HepG2 (cell line): ENCODE results near the gene CCDC170. TPM values are rescaled to one million over a fixed set of nuclear protein-coding genes. Genes with fewer than 3 reads are reported as not detected.

Source experiments
- AHR ChIP-seq: IDR thresholded peaks from 2 replicates; pipeline ENCODE4 v1.6.1; 2018; ENCODE audit warnings: missing genetic modification reagents, missing compliant biosample characterization
- DNMT1 ChIP-seq: sonication (generic); formaldehyde crosslinking; IDR thresholded peaks from 2 replicates; pipeline ENCODE4 v1.5.1; 2020; ENCODE audit warnings: mild to moderate bottlenecking, missing genetic modification reagents
- E2F1 ChIP-seq: sonication (generic); formaldehyde crosslinking; IDR thresholded peaks from 2 replicates; pipeline ENCODE4 v1.5.0; 2020; ENCODE audit warnings: missing genetic modification reagents
- ELF3 ChIP-seq: IDR thresholded peaks from 2 replicates; pipeline ENCODE4 v1.6.1; 2016; ENCODE audit warnings: missing genetic modification reagents, missing compliant biosample characterization
- HNF1B ChIP-seq: sonication (generic); formaldehyde crosslinking; IDR thresholded peaks from 2 replicates; pipeline ENCODE4 v1.5.1; 2020; ENCODE audit warnings: mild to moderate bottlenecking, moderate library complexity, missing genetic modification reagents
- MIER2 ChIP-seq: IDR thresholded peaks from 2 replicates; pipeline ENCODE4 v1.6.1; 2016; ENCODE audit warnings: missing biosample characterization, missing genetic modification reagents
- NFRKB ChIP-seq: fragments of 450-650 bp; IDR thresholded peaks from 2 replicates; pipeline ENCODE4 v1.6.1; 2017
- RBM22 ChIP-seq: fragments of 200-400 bp; formaldehyde crosslinking; optimal IDR thresholded peaks from 2 replicates; pipeline ENCODE3; 2017; ENCODE audit warnings: mild to moderate bottlenecking, low read length, moderate library complexity
- SMARCC2 ChIP-seq: fragments of 450-650 bp; IDR thresholded peaks from 2 replicates; pipeline ENCODE4 v1.6.1; 2017; ENCODE audit warnings: antibody characterized with exemption, mild to moderate bottlenecking
- SMYD3 ChIP-seq: sonication (generic); formaldehyde crosslinking; IDR thresholded peaks from 2 replicates; pipeline ENCODE4 v1.8.1; 2023; ENCODE audit warnings: mild to moderate bottlenecking, missing genetic modification reagents
- SRY ChIP-seq: sonication (generic); formaldehyde crosslinking; IDR thresholded peaks from 2 replicates; pipeline ENCODE4 v1.8.0; 2022; ENCODE audit warnings: mild to moderate bottlenecking, missing genetic modification reagents
- THAP11 ChIP-seq: IDR thresholded peaks from 2 replicates; pipeline ENCODE4 v1.6.1; 2016; ENCODE audit warnings: missing biosample characterization, missing genetic modification reagents
- ZNF235 ChIP-seq: sonication (generic); formaldehyde crosslinking; IDR thresholded peaks from 2 replicates; pipeline ENCODE4 v1.8.1; 2023; ENCODE audit warnings: mild to moderate bottlenecking, missing genetic modification reagents, borderline replicate concordance
- ZNF484 ChIP-seq: sonication (generic); formaldehyde crosslinking; IDR thresholded peaks from 2 replicates; pipeline ENCODE4 v1.5.1; 2020; ENCODE audit warnings: mild to moderate bottlenecking, low read depth, missing genetic modification reagents, borderline replicate concordance
- ZNF501 ChIP-seq: sonication (generic); formaldehyde crosslinking; IDR thresholded peaks from 2 replicates; pipeline ENCODE4 v1.5.1; 2020; ENCODE audit warnings: mild to moderate bottlenecking, moderate library complexity, missing genetic modification reagents
- ZNF615 ChIP-seq: sonication (generic); formaldehyde crosslinking; IDR thresholded peaks from 2 replicates; pipeline ENCODE4 v1.5.0; 2020; ENCODE audit warnings: mild to moderate bottlenecking, missing genetic modification reagents, borderline replicate concordance
- ZNF660 ChIP-seq: sonication (generic); formaldehyde crosslinking; IDR thresholded peaks from 2 replicates; pipeline ENCODE4 v1.5.1; 2020; ENCODE audit warnings: mild to moderate bottlenecking, low read depth, missing genetic modification reagents, borderline replicate concordance
- ZNF746 ChIP-seq: sonication (generic); formaldehyde crosslinking; IDR thresholded peaks from 2 replicates; pipeline ENCODE4 v1.8.0; 2022; ENCODE audit warnings: mild to moderate bottlenecking, missing genetic modification reagents
- ZNF83 ChIP-seq: sonication (generic); formaldehyde crosslinking; IDR thresholded peaks from 2 replicates; pipeline ENCODE4 v1.4.0; 2020; ENCODE audit warnings: missing genetic modification reagents, mild to moderate bottlenecking, borderline replicate concordance
- polyA plus RNA-seq, 8 experiments: library from polyadenylated mRNA; depleted of rRNA in 3 of 8; stranded (reverse) in 7 of 8; unstranded in 1 of 8; fragments of >200 nt; fragmentation: Illumina TruSeq in 4 of 8; extraction: Trizol in 4 of 8; gene quantifications; 2 replicates each; pipeline versions ENCODE4 v1.2.1 to v1.2.3, GENCODE V29; 2011 to 2016; ENCODE audit warnings: low read depth in 4 of 8, missing spikeins in 1 of 8, mixed read lengths in 1 of 8; ENCODE audit not compliant: insufficient read depth in 1 of 8
- total RNA-seq, 5 experiments: library from RNA; depleted of rRNA; stranded (reverse); fragments of >200 nt; fragmentation: Illumina TruSeq; extraction: Trizol; gene quantifications; 2 replicates each; pipeline ENCODE4 v1.2.3, GENCODE V29; 2016; ENCODE audit warnings: low read depth in 1 of 5
- TF ChIP-seq, protein P1 (sequence below): sonication (generic); formaldehyde crosslinking; IDR thresholded peaks from 2 replicates; pipeline ENCODE4 v1.4.0; 2020; ENCODE audit warnings: missing genetic modification reagents
- TF ChIP-seq, protein P2 (sequence below): IDR thresholded peaks from 2 replicates; pipeline ENCODE4 v1.6.1; 2016; ENCODE audit warnings: missing genetic modification reagents, missing compliant biosample characterization
- TF ChIP-seq, protein P3 (sequence below): fragments of 450-650 bp; IDR thresholded peaks from 2 replicates; pipeline ENCODE4 v1.6.1; 2017
- TF ChIP-seq, protein P4 (sequence below): sonication (generic); formaldehyde crosslinking; IDR thresholded peaks from 2 replicates; pipeline ENCODE4 v1.8.1; 2023; ENCODE audit warnings: mild to moderate bottlenecking, missing genetic modification reagents

Gene CCDC170
- total and polyA plus RNA-seq, 2 of the 13 experiments (the other 11 are each of a cell fraction or from before 2014, with no cell fraction given) = 0.90 to 5.1 TPM

DNA sequence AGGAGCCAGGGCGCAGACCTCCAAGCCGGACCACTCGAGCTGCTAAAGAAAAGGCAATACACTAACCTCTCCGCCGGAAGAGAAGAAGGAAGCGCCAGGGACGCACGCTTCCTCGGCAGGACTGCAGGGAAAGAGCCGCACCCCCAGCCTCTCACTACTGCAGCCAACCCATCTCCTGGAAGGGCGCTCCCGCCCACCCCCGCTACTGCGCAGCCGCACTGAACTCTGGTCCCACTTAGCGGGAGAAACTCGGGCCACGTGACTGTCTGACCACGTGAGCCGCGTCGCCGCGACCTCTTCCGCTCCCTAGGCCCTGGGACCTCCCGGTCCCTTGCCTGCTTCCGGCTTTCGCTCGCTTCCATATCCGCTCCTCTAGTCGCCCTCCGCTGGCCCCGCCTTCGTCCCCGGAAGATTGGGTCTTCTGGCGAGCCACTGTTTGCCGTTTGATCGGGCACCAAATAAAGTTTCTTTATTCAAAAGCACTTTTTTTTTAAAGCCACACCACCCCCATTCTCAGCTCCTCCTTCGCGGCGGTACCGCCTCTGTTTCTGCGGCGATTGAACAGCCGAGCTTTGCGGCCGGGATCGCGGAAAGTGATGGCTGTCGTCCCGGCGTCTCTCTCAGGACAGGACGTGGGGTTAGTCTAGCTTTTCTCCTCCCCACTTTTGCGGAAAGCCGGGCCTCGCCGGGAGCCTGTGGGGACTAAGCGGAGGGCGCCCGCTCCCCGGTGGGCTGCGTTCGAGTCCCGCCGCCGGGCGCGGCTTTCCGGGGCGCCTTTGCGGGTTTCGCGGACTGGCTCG lies 41.7 kb upstream of the CCDC170 start, which contains the start of gene RMND1 (continued):
- TF ChIP-seq, protein P1, sequence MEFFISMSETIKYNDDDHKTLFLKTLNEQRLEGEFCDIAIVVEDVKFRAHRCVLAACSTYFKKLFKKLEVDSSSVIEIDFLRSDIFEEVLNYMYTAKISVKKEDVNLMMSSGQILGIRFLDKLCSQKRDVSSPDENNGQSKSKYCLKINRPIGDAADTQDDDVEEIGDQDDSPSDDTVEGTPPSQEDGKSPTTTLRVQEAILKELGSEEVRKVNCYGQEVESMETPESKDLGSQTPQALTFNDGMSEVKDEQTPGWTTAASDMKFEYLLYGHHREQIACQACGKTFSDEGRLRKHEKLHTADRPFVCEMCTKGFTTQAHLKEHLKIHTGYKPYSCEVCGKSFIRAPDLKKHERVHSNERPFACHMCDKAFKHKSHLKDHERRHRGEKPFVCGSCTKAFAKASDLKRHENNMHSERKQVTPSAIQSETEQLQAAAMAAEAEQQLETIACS = peak; percentile 77
- TF ChIP-seq ZNF484 = no peak
- TF ChIP-seq, protein P2, sequence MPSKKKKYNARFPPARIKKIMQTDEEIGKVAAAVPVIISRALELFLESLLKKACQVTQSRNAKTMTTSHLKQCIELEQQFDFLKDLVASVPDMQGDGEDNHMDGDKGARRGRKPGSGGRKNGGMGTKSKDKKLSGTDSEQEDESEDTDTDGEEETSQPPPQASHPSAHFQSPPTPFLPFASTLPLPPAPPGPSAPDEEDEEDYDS (CRISPR knock-in tag) = peak; percentile 91
- peak; percentile 97 for TF ChIP-seq ZNF615 (CRISPR knock-in tag)
- peak; percentile 99 for TF ChIP-seq ZNF501
- TF ChIP-seq DNMT1 (CRISPR knock-in tag) = no peak
- no peak for TF ChIP-seq ZNF660 (CRISPR knock-in tag)
- TF ChIP-seq RBM22 = no peak
- peak; percentile 96 for TF ChIP-seq THAP11 (CRISPR knock-in tag)
- peak; percentile 95; the same call in 1 of the 2 replicates for TF ChIP-seq ZNF235 (CRISPR knock-in tag)
- TF ChIP-seq NFRKB = no peak
- TF ChIP-seq SMYD3 (CRISPR knock-in tag) = peak; percentile 99
- TF ChIP-seq, protein P3, sequence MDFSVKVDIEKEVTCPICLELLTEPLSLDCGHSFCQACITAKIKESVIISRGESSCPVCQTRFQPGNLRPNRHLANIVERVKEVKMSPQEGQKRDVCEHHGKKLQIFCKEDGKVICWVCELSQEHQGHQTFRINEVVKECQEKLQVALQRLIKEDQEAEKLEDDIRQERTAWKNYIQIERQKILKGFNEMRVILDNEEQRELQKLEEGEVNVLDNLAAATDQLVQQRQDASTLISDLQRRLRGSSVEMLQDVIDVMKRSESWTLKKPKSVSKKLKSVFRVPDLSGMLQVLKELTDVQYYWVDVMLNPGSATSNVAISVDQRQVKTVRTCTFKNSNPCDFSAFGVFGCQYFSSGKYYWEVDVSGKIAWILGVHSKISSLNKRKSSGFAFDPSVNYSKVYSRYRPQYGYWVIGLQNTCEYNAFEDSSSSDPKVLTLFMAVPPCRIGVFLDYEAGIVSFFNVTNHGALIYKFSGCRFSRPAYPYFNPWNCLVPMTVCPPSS = no peak
- TF ChIP-seq AHR = peak; percentile 67
- TF ChIP-seq MIER2 = peak; percentile 52; the same call in 1 of the 2 replicates
- peak; percentile 89 for TF ChIP-seq SRY (CRISPR knock-in tag)
- peak; percentile 88 for TF ChIP-seq ZNF746 (CRISPR knock-in tag)
- peak; percentile 99 for TF ChIP-seq ELF3 (CRISPR knock-in tag)
- TF ChIP-seq E2F1 = peak; percentile 98
- peak; percentile 93 for TF ChIP-seq HNF1B (CRISPR knock-in tag)
- peak; percentile 48; the same call in 1 of the 2 replicates for TF ChIP-seq ZNF83 (CRISPR knock-in tag)
- no peak for TF ChIP-seq SMARCC2
- TF ChIP-seq, protein P4, sequence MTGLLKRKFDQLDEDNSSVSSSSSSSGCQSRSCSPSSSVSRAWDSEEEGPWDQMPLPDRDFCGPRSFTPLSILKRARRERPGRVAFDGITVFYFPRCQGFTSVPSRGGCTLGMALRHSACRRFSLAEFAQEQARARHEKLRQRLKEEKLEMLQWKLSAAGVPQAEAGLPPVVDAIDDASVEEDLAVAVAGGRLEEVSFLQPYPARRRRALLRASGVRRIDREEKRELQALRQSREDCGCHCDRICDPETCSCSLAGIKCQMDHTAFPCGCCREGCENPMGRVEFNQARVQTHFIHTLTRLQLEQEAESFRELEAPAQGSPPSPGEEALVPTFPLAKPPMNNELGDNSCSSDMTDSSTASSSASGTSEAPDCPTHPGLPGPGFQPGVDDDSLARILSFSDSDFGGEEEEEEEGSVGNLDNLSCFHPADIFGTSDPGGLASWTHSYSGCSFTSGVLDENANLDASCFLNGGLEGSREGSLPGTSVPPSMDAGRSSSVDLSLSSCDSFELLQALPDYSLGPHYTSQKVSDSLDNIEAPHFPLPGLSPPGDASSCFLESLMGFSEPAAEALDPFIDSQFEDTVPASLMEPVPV = peak; percentile 94
